ENCODE measurements around the gene DEGS2.

GRCh38 chr14:100098171-100098570 lies 61.3 kb downstream of the DEGS2 start:
- no peak for TF ChIP-seq CTCF (conservative IDR thresholded peaks at IDR 0.05; ENCODE audit: low read depth, low read length)
- no peak for TF ChIP-seq EZH2 (IDR thresholded peaks at IDR 0.05; ENCODE audit: low read length, unreplicated experiment)
- no peak for TF ChIP-seq EZH2phosphoT487 (IDR thresholded peaks at IDR 0.05; ENCODE audit: borderline replicate concordance, low read length)

Measured in PC-3 (cell line).